GM18502 (cell line): Measurements from ENCODE around the gene TOX4.

Source experiments
- ATAC-seq: cut with Tn5 transposase; IDR thresholded peaks from one replicate; pipeline ENCODE4 v1.9.1; 2021; ENCODE audit warnings: mild to moderate bottlenecking; ENCODE audit not compliant: unreplicated experiment, poor library complexity

TOX4 gene

DNA sequence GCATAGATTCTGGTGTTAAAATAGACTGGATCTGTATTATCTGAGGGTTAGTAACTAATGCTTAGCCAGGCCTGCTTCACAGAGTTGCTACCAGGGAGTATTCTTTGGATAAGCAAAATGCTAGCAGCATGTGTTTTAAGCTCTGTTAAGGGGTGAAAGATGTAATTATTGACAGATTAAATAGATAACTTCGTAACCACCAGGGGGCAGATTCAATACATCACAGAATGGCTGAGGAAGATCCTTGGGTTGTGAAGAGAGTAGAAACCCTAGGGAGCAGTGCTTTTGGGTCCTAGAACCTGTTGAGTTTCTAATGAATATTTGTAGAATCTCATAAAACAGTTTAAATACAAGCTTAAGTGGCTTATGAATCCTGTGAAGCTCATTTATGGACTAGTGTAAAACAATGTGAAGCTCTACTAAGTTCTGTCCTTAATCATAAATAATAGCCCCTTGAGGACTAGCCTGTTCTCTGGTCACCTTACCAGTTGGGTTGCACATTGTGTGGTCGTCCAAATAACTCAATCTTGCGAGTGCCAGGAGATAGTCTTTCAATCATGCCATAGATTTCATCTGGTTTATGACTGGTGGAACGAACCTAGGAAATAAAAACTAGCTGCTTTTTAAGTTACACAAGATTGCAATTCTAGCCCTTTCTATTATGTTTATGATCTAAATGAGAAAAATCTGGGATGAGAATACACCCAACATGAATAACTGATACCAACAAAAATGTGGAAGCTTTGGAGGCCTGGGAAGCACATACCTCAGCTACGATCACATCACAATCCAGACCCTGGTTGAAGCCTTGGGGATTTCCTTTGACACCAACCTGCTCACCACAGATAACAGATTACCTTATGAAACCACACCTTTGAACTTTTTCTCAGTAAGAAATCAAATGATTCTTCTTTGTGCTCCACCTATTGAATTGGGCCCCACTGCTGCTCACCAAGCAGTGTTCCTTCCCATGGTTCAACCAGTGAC is 21.8 kb downstream of the TOX4 start:
- no peak for ATAC-seq

DNA sequence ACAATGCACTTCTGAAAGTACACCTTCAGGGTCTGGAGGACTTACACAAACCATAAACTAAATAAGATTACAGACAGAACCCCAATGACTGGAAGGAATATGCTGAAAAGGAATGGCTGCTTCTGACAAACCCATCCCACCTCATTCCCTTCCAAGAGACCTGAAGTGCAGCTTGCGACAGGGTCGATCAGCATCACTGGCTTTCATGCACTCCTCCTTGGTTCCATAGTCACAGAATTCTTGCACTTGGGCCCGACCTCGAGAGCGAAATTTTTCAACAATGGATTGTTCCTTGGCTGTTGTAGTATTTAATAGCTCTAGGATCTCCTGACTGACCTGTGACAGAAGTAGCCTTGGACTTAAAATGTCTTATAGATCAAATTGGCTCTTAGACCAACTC is 24.6 kb downstream of the TOX4 start:
- ATAC-seq: no peak

DNA sequence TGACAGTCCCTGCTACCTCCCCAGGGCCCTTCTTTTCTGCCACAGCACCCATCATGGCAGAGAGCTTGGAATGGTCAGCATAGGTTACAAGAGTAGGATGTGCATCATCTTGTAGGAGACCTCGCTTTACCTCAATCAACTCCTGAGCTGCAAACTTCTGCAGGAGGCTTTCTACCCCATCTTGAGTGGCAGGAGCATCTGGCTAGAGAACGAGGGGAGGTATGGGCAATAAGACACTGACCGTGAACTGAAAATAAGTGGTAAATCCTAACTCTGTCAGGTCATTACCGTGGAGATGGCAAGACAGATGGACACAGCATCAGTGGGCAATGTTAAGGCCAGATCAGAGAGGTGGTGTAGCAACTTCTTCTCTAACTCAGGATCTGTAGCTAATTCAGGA is 26.4 kb downstream of the TOX4 start:
- no peak for ATAC-seq

DNA sequence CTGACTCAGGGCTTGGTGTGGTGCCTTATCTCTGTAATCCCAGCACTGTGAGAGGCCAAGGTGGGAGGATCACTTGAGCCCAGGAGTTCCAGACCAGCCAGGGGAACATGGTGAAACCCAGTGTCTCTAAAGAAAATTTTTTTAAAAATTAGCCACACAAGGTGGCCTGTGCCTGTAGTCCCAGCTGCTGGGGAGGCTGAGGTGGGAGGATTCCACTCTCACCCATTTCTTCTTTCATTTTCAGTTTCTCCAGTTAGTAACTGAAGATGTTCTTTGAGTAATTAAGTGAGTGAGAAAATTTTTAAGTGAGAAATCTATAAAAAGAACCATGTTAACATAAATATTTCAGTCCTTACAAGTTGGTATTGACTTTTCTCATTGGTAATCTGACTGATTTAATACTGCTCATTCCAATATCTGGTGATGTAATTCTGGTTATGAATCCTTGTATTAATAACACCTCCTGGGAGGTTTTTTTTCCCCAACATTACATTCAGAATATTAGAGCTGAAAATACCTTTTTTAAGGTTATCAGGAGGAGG is 28.1 kb downstream of the TOX4 start:
- peak; percentile 82 for ATAC-seq

DNA sequence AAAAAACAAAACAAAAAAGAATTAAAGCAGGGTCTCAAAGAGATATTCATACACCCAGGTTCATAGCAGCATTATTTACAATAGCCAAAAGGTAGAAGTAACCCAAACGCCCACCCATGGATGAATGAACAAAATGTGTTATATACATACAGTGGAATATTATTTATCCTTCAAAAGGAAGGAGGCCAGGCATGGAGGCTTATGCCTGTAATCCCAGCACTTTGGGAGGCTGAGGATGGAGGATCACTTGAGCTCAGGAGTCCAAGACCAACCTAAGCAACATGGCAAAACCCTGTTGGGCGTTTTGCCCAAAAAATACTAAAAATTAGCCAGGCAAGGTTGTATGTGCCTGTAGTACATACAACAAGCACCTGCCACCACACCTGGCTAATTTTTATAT is 29.6 kb downstream of the TOX4 start:
- ATAC-seq: no peak

DNA sequence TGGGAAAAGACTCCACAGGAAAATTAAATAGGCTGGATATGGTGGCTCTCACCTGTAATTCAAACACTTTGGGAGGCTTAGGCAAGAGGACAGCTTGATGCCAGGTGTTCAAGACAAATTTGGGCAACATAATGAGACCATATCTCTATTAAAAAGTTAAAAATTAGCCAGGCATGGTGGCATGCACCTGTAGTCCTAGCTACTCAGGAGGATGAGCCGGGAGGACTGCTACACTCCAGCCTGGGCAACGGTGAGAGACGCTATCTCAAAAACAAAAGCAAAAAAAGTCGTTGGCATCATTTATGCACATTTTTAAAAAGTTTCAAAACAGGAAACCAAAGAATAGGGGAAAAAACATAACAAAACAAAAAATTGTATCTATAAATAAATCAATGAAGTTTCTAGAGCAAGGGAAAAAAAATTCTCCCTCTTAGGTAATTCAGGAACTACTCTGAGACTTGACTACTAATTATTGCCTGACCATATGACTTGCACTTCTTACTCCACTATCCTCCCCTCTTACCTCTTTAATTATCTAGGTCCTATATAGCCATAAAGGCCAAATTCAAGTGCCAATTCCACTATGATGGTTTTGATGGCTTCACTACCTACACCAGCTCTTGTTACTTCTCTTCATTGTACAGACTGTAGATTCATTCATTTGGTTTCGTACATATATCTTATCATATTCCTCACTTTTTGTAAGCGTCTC is 32.6 kb downstream of the TOX4 start:
- ATAC-seq: no peak

DNA sequence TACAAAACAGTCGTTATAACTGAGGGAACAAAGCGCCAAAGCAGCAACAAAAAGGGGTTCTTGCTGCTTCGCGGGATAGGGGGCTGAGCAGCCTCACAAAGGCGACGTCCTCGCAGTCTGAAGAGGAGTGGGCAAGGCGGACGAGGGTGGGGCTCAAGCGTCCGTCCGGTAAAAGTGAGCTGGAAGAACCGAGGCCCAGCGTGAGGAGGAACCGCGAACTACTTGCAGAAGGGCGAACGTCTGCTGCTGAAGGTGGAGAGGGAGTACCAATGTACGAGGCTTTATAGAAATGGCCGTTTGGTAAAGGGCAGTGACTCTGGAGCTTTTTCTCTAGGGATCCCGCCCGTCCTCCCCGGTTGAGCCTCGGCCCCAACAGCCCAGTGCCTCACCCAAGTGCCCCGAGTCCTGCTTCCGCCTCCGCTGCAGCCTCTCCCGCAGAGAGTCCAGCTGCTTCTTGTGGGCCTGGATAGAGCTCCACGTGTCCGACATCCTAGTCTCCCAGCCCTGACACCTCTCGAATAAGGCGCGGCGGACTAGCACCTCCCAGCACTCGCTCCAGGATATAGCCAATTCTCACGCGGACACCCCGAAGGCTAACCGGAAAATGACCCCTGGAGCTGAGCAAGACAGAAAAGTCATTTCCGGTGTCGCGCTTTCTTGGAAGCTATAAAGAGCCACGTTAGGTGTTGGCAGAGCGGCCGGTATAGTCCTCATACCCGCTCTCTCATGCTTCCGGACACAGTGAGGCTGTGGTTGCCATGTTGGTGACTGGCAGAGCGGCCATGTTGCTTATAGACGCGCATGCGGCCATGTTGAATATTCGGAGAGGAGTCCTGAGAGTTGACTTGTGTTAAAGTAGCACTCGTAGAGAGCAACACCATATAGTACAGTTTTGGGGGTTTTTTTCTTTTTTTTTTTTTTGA is 34.0 kb downstream of the TOX4 start, which contains the start of gene METTL3:
TSS of gene METTL3 (minus strand) at position 606 of the 923 bp plus-strand sequence. CDS start at position 489, 117 bp downstream.
- ATAC-seq: peak; percentile 98

DNA sequence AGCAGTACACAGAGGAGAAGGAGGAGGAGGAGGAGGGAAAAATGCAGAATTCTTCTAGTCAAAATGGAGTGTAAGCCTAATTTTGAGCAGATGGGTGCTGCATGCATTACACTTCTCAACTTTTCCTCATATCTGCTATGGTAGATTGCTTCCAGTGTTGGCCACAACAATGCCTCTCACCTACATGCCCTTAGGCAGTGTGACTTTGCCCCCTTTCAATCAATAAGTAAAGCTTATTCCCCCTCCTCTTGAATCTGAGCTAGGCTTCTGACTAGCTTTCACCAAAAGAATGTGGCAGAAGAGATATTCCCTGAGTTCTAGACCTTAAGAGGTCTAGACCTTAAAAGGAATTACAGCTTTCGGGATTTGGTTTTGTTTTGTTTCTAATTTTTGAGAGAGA is 37.3 kb downstream of the TOX4 start:
- ATAC-seq: no peak

DNA sequence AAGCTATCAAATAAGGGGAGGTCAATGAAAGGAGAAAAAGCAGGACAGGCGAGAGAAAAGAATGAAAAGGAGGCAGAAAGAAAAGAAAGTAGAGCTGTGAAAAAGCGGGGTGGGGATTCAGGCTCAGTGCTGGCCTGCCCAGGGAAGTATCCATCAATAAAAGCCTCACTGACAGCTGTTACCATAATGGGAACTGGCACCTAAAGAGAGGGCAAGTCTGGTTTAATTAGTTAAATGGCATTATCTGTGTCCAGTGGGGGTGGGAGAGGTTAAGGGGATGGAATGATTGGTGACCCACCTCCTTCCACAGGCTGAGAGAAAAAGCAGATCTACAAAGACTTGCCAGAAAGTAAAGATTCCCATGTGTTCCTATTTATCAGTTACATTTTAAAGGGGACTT is 41.7 kb downstream of the TOX4 start:
- no peak for ATAC-seq

DNA sequence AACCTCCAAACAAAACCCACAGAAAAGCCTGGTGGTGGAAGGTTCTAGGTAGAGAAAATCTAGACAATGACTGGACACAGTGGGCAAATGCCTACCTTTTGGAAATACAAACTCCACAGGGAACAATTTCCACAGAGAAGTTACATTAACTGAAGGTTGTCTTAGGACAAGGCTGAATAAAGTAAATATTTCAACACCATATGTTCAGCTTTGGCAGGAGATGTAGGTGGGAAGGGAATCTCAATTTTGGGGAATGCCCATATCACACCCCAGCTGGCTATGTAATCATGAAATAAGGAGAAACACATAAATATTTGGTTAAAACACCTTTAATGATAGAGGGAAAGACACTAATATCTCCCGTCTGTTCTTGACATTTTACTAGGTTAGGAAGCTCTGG is 43.8 kb downstream of the TOX4 start:
- no peak for ATAC-seq

DNA sequence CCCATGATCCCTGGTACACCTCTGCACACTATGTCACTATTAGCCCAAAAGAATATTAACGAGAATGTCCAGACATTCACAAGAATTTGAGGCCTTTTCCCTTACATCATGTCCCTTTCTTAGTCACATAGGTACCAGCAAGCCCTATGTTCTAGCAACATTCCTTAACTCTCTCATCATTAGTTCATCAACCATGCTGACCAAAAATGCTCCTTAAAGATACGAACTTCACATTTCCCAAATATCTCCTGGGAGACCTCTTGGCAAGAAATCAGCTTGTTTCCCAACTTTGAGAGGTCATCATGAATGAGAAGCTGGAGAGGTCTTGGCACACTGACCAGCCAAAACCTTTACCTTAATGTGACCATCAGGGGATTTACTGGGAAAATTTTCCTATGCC is 44.5 kb downstream of the TOX4 start:
- no peak for ATAC-seq

DNA sequence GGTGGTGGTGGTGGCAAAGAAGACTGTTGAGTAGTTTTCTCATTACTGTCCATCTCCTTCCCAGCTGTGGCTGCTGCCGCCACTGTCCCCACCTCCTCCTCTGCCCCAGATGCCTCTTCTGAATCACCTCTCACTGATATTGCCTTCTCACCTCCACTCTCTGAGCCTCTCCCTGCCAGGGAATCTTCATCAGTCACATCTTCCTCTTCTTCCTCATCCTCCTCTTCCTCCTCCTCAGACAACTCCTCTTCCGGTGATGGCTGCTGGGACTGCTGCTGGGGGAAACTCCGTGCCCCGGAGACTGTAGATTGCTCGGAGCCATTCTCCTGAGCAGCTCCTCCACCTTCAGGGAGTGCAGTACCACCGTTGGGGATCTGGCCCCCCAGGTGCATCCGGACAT is 46.2 kb downstream of the TOX4 start:
- no peak for ATAC-seq

DNA sequence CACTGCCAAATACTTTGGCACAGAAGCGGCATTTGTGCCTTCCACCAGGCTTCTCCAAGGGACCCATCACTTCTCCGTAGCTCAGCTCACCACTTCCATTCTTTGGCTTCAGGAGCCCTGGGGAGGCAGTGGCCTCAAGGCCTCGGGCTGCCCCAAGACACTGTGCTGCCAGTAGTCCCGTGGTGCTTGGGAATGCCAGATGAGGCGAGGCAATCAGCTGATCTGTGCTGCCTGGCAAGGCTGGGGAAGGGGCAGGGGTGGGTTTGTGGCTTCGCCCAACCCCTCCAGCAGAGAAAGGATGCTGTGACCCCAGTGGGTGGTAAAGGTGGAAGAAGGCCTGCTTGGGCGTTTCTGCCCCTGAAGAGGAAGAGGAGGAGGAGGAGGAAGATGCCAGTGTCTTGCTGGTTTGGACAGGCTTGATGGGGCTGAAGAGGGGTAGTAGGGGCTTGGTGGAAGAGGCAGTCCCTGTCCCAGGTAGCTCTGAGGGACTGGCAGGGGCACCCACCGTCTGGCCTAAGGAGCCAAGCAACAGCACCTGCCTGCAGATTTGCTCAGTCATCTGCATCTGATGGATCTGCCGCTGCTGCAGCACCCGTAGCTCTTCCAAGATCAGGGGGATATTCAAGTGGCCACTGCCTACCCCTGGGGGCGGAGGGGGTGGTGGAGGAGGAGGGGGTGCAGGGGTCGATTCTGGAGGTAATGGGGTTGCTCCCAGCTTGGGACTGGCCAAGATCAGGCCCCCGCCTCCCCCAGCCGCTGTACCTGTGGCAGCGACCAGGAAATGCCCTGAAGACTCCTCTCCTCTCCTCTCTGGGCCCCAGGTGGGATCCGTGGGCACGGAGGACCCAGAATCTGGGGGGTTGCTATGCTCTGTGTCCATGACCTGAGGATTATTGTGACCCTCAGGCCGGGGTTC is 47.8 kb downstream of the TOX4 start:
- no peak for ATAC-seq

DNA sequence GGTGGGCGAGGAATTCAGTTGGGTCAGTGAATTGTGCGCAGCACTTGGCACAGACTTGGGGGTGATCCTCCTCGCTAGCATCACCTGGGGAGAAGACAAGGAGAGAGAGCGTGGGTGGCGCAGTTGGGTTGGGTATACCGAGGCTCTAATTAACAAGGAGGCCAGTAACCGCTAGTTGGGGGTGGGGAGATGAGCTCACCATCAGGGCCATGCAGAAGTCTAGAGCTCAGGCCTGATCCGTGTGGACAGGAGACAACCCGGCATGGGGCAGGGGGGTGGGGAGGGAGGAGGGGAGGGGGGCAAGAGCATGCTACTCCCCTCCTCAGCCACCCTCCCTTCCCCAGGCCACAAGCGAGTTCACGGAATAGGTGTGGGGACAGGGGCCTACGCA is 48.6 kb downstream of the TOX4 start:
- ATAC-seq: no peak

DNA sequence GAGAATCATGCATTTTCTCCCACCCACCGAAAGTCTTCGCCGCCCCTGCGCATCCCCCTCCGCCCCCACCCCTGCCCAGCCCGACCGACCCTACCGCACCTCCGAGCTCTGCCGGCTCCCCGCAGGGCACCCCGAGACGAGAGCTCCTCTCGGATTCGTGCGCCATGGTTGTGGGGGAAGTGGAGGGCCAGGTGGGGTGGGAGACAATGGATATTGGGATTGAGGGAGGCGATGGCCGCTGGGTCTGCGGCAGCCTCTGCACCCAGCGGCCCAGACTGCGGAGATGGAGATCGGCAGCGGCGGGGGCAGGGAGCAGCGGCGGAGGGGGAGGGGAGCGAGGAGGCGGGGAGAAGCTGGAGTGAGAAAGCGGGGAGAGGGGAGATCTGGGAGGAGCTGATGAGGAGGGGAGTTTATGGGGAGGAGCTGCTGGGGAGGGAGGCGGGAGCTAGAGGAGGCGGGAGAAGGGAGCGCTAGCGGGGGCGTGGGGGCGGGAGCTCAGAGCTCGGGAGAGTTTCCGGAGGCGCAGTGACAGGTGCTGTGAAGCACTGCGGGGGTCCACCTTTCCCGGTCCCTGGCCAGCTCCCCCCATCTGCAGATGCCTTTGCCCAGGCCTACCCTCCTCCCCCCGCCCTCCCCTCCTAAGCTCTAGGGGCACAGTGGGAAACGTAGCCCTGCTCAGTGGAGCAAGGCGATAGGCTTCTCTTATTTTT is 49.1 kb downstream of the TOX4 start, which contains the start of gene SALL2:
TSS of gene SALL2 (minus strand) at position 385 of the 710 bp plus-strand sequence. CDS start at position 166, 219 bp downstream.
- ATAC-seq: peak; percentile 72

DNA sequence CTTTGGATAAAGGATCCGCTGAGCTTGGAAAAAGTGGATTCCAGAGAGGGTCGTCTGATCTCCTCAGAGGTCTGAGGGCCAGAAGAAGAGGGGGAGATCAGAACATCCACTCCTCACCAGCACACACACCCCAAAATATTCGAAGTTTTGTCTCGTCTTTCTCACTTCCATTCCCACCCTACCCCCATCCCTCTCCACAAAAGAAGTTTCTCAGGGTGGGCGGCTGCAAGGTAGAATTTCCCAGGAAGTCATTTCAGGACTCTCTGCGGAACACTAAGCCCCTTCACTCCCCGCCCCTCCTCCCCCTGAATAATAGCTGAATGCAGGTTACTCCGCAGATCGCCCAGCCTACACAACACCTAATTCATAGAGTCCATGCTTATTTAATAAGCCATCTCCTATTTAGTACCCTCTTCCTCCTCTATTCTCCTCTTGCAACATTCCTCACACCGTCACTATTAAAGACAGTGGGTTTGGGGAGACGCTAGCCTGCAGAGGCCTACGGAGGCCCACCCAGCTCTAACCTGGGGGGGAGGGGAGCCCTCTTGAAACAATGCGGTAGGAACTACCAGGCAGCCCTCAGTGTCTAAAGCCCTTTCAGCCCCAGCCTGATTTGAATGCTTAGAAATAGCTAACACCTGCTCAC is 49.8 kb downstream of the TOX4 start:
- peak; percentile 49 for ATAC-seq

DNA sequence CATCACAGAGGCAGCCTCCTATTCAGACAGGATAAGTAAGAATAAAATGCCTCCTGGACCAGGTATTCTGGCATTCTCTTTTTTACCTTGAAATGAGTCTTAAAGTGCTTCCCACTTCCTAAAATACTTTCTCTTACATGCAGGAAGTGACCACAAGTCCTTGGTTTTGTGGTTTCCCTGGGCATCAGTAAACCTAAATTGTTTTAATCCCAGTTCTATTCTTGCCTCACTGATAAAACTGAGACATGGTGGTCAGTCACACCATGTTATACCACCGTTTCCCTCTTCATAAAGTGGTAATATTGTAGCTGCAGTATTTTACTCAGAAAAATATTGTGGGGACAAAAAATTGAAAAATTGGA is 50.3 kb downstream of the TOX4 start:
- ATAC-seq: no peak
